ENCODE measurements around the gene NFAT5.
"Not testable (repeated sequence)": the region's sequence is repeated elsewhere in the genome, so short reads cannot be mapped to it uniquely, and the experiment has no call there.

NFAT5 gene

GRCh38 chr16:69706256-69706974 lies 140.6 kb downstream of the NFAT5 start:
- no peak for DNase-seq (ENCODE audit: low read depth in 2 of 2)

- DNase-seq (ENCODE audit: low read depth in 2 of 2), result no peak
These were observed 141.2 kb downstream of the NFAT5 start for GRCh38 chr16:69706975-69707340.

- no peak for DNase-seq (ENCODE audit: low read depth in 2 of 2)
These were observed 142.3 kb downstream of the NFAT5 start for GRCh38 chr16:69707920-69708683.

GRCh38 chr16:69709456-69710084 lies 143.8 kb downstream of the NFAT5 start:
- no peak for DNase-seq (ENCODE audit: low read depth in 2 of 2)

- DNase-seq (ENCODE audit: low read depth in 2 of 2), result no peak
These were observed 145.5 kb downstream of the NFAT5 start for GRCh38 chr16:69711115-69711740.

DNA sequence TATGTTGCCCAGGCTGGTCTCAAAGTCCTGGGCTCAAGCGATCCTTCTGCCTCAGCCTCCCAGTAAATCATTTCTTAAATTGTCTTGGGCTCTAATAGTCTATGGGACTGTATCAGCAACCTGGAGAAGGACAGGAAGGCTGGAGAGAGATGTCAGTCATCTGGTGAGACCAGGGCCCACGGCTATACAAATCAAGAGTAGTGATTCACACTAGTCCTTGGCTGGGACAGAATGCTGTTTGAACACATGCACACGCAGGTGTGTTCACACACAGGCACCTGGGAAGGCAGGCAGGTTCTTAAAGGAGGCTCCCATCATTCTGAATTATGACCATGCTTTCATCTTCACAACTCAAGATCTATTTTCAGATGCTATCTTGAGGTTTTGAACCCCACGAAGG lies 146.5 kb downstream of the NFAT5 start:
- DNase-seq (ENCODE audit: low read depth in 2 of 2), result no peak

GRCh38 chr16:69712914-69713581 lies 147.3 kb downstream of the NFAT5 start:
- DNase-seq (ENCODE audit: low read depth in 2 of 2), result no peak

GRCh38 chr16:69717066-69717465 lies 151.3 kb downstream of the NFAT5 start:
- DNase-seq (ENCODE audit: low read depth in 2 of 2), result no peak

GRCh38 chr16:69718111-69718764 lies 152.5 kb downstream of the NFAT5 start:
- no peak for DNase-seq (ENCODE audit: low read depth in 2 of 2)

DNA sequence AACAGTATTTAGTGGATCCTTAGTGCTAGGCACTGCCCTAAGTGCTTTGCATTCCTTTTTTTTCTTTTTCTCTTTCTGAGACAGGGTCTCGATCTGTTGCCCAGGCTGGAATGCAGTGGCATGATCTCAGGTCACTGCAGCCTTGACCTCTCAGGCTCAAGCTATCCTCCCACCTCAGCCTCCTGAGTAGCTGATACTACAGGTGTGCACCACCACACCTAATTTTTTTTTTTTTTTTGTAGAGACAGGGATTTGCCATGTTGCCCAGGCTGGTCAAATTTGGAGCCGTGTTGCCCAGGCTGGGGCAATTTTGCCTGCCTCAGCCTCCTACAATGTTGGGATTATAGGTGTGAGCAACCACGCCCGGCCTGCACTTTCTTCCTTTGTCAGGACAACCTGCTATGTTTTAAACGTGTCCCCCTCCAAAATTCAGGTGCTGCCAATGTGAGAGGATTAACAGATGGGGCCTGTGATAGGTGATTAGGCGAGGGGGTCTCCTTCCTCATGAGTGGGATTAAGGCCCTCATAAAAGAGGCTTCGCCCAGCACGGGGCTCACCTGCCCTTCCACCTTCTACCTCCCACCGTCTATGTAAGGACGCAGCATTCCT lies 155.2 kb downstream of the NFAT5 start:
- no peak for DNase-seq (ENCODE audit: low read depth in 2 of 2)

- no peak for DNase-seq (ENCODE audit: low read depth in 2 of 2)
These were observed 155.7 kb downstream of the NFAT5 start for GRCh38 chr16:69721441-69721957.

GRCh38 chr16:69724414-69724873 lies 158.7 kb downstream of the NFAT5 start:
- no peak for DNase-seq (ENCODE audit: low read depth in 2 of 2)

DNA sequence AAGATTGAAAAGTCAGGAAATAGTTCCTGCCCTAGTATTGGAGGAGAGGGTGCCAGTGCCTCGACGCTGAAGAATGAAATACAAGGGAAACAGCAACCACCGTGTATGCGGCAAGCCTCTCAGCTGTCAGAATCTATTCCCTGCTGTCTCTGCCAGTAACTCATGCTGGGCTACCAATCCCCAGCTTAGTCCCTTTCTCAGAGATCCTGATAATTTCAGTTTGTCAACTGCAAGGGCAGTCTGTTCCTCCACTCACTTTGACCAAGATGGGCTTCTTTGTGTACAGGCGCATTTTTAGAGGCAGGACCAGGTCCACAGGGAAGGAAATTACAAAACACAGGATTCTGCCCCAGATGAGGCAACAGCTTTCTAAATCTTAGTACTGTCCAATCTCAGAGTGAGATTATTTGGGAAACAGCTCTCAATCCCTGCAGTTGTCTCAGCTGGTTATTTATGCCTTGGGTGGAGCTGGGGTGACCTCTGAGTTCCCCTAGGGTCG lies 159.3 kb downstream of the NFAT5 start:
- DNase-seq (ENCODE audit: low read depth in 2 of 2), result no peak

GRCh38 chr16:69725480-69726312 lies 159.9 kb downstream of the NFAT5 start:
- no peak for DNase-seq (ENCODE audit: low read depth in 2 of 2)

DNA sequence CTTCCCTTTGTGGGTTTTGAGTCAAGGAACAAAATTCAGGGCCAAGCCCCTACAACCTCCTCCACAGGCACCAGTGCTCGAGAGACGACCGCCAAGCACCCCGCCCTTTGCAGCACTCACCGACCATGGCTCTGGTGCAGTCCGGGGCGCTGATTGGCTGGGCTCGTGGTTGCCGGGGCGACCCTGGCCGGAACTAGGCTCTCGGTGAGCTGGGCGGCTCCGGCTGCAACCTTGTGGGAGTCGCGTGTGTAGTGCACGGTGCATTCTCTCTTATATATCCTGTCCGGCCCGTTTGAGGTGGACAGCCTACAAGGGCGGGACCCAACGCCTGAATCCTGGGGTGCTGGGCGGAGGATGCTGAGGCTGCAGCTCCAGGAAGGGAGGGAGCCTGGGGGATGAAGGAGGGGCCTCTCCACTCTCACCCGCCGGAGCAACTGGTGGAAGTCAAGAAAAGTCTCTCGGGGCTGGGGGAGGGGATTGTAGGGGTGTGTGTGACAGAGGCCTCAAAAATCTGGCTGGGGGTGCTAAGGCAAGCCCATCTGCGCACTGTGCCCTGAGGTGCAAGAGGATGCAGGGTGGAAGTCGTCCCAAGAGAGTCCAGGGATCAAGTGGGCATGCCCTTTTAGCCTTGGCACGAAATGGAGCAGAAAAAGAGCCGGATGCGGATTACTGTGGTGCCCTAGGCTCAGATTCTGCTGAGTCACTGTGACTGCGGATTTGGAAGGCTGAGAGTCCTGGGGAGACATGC lies 160.7 kb downstream of the NFAT5 start, which contains the start of gene NQO1:
Gene NQO1 (minus strand): TSS at position 248 of the 748 bp plus-strand sequence. CDS start 121 bp downstream, at position 127.
- peak; percentile 86 to 88 for DNase-seq (ENCODE audit: low read depth in 2 of 2)

- no peak for DNase-seq (ENCODE audit: low read depth in 2 of 2)
These were observed 162.1 kb downstream of the NFAT5 start for GRCh38 chr16:69727916-69728270.

DNA sequence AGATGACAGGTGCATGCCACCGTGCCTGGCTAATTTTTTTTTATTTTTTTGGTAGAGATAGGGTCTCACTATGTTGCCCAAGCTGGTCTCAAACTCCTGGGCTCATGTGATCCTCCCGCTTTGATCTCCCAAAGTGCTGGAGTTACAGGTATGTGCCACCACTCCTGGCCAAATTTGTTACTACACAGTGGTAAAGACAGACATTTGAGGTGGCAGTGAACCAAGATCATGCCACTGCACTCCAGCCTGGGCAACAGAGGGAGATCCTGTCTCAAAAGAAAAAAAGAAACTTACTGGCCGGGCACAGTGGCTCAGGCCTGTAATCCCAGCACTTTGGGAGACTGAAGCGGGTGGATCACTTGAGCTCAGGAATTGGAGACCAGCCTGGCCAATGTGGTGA lies 163.3 kb downstream of the NFAT5 start:
- DNase-seq (ENCODE audit: low read depth in 2 of 2), result not testable (repeated sequence)

- not testable (repeated sequence) for DNase-seq (ENCODE audit: low read depth in 2 of 2)
These were observed 165.5 kb downstream of the NFAT5 start for GRCh38 chr16:69731280-69731679.

GRCh38 chr16:69732101-69732500 lies 166.3 kb downstream of the NFAT5 start:
- DNase-seq (ENCODE audit: low read depth in 2 of 2), result no peak
